Activated CD4-positive, alpha-beta T cell treated with anti-CD3 and anti-CD28 coated beads for 24 hours (primary cell): Measurements from ENCODE around the gene BLMH.
A peak's percentile ranks its signal among the peaks of the same experiment; 100 is the strongest.

Experiments
- DNase-seq, 2 donors: peaks; one replicate each; pipeline ENCODE4 v3.0.0-alpha.2; 2020; ENCODE audit warnings: low read depth in 2 of 2

The BLMH gene

GRCh38 chr17:30308406-30308805 is 16.7 kb upstream of the BLMH start:
- no peak for DNase-seq

- no peak for DNase-seq
These were observed 13.0 kb upstream of the BLMH start for GRCh38 chr17:30304778-30305177.

- no peak for DNase-seq
These were observed 10.5 kb upstream of the BLMH start for GRCh38 chr17:30302241-30302640.

GRCh38 chr17:30300818-30301217 is 9.1 kb upstream of the BLMH start:
- no peak for DNase-seq

GRCh38 chr17:30299000-30299399 is 7.3 kb upstream of the BLMH start:
- DNase-seq: no peak

- DNase-seq: no peak
These were observed 6.0 kb upstream of the BLMH start for GRCh38 chr17:30297715-30298114.

GRCh38 chr17:30296499-30297080 is 4.8 kb upstream of the BLMH start:
- no peak for DNase-seq

- no peak for DNase-seq
These were observed 628 bp upstream of the BLMH start for GRCh38 chr17:30292286-30292858.

GRCh38 chr17:30290696-30291542 is 825 bp downstream of the BLMH start:
- DNase-seq: peak; percentile 7 to 23

- DNase-seq: no peak
These were observed 1.7 kb downstream of the BLMH start for GRCh38 chr17:30290077-30290476.

- DNase-seq: no peak
These were observed 12.6 kb downstream of the BLMH start for GRCh38 chr17:30279156-30279555.

- DNase-seq: no peak
These were observed 13.7 kb downstream of the BLMH start for GRCh38 chr17:30278032-30278431.

GRCh38 chr17:30275911-30276310 is 15.8 kb downstream of the BLMH start:
- no peak for DNase-seq

GRCh38 chr17:30274887-30275286 is 16.9 kb downstream of the BLMH start:
- DNase-seq: no peak

- DNase-seq: no peak
These were observed 18.4 kb downstream of the BLMH start for GRCh38 chr17:30273373-30273772.

- no peak for DNase-seq
These were observed 20.6 kb downstream of the BLMH start for GRCh38 chr17:30271102-30271501.

- DNase-seq: no peak
These were observed 24.1 kb downstream of the BLMH start for GRCh38 chr17:30267625-30268024.

- DNase-seq: no peak
These were observed 28.0 kb downstream of the BLMH start for GRCh38 chr17:30263552-30264333.

- no peak for DNase-seq
These were observed 34.8 kb downstream of the BLMH start for GRCh38 chr17:30256756-30257506.

- no peak for DNase-seq
These were observed 37.6 kb downstream of the BLMH start for GRCh38 chr17:30254150-30254549.

GRCh38 chr17:30253312-30253711 is 38.4 kb downstream of the BLMH start:
- DNase-seq: no peak

- DNase-seq: no peak
These were observed 39.8 kb downstream of the BLMH start for GRCh38 chr17:30251931-30252330.
